Skeletal muscle satellite cell (primary cell): ENCODE data around the gene SCAF1.

Experiments used
- H3K27me3 ChIP-seq: 2 replicates; pipeline ENCODE4 v1.7.0; 2013; ENCODE audit warnings: low read length; ENCODE audit not compliant: control insufficient read depth, insufficient read depth
- H3K36me3 ChIP-seq: 2 replicates; pipeline ENCODE4 v1.7.0; 2013; ENCODE audit warnings: mild to moderate bottlenecking, control low read depth, low read length; ENCODE audit not compliant: insufficient read depth
- H3K4me1 ChIP-seq: 2 replicates; pipeline ENCODE4 v1.7.0; 2013; ENCODE audit warnings: low read length; ENCODE audit not compliant: control insufficient read depth, insufficient read depth
- H3K4me2 ChIP-seq: 2 replicates; pipeline ENCODE4 v1.7.0; 2013; ENCODE audit warnings: mild to moderate bottlenecking, low read length
- H3K4me3 ChIP-seq: 2 replicates; pipeline ENCODE4 v1.7.0; 2013; ENCODE audit warnings: low read length
- H3K9ac ChIP-seq: 2 replicates; pipeline ENCODE4 v1.7.0; 2013; ENCODE audit warnings: mild to moderate bottlenecking, low read depth, low read length, moderate library complexity
- H3K9me3 ChIP-seq: replicated peaks from 2 replicates; pipeline ENCODE4 v1.7.0; 2013; ENCODE audit warnings: mild to moderate bottlenecking, control low read depth, low read length

The SCAF1 gene

DNA sequence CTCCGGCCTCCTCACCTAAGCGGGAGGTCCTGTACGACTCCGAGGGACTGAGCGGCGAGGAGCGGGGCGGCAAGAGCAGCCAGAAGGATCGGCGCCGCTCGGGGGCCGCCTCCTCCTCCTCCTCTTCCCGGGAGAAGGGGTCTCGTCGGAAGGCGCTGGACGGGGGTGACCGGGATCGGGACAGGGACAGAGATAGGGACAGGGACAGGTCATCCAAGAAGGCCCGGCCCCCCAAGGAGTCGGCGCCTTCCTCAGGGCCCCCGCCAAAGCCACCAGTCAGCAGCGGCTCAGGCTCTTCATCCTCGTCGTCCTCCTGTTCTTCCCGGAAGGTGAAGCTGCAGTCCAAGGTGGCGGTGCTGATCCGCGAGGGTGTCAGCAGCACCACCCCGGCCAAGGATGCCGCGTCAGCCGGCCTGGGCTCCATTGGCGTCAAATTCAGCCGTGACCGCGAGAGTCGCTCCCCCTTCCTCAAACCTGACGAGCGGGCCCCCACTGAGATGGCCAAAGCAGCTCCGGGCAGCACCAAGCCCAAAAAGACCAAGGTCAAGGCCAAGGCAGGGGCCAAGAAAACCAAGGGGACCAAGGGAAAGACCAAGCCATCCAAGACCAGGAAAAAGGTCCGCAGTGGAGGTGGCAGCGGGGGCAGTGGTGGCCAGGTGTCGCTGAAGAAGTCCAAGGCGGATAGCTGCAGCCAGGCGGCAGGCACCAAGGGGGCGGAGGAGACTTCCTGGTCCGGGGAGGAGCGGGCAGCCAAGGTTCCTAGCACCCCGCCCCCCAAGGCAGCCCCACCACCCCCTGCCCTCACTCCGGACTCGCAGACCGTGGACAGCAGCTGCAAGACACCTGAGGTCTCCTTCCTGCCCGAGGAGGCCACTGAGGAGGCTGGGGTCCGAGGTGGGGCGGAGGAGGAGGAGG, 10.8 kb downstream of the SCAF1 start:
- no peak overlapping the region for H3K9ac ChIP-seq
- no peak overlapping the region for H3K4me2 ChIP-seq
- peaks cover 66% of the 10 kb centered on the region for H3K36me3 ChIP-seq
- H3K4me3 ChIP-seq = no peak overlapping the region
- no peaks in the 10 kb centered on the region for H3K9me3 ChIP-seq
- no peaks in the 10 kb centered on the region for H3K27me3 ChIP-seq
- H3K4me1 ChIP-seq = no peaks in the 10 kb centered on the region

DNA sequence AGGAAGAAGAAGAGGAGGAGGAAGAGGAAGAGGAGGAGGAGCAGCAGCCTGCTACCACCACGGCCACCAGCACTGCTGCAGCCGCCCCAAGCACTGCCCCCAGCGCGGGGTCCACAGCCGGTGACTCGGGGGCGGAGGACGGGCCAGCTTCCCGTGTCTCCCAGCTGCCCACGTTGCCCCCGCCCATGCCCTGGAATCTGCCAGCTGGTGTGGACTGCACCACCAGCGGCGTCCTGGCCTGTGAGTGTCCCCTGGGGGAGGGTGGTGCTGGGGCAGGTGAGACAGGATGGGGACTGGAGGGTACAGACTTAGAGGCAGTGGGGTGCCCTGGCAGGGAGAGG, 11.4 kb downstream of the SCAF1 start:
- Histone ChIP-seq H3K9me3 (no peaks in the 10 kb centered on the region), H3K4me1 (no peaks in the 10 kb centered on the region), H3K4me3 (no peak overlapping the region), H3K27me3 (no peaks in the 10 kb centered on the region), H3K9ac (no peak overlapping the region), H3K4me2 (no peak overlapping the region), H3K36me3 (peaks cover 71% of the 10 kb centered on the region)

DNA sequence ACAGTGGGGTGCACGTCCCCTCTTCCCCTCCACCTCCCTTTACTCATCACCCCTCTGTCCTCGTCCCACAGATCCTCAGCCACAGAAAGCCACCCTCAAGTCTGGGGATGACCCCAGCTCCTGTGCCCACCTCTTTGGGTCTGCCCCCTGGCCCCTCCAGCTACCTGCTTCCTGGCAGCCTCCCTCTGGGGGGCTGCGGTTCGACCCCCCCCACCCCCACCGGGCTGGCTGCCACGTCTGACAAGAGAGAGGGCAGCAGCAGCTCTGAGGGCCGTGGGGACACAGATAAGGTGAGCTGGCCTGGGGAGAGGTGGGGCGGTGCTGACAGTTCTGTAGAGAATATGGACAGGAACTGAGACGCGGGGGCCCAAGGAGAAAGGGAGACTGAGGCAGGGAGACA, 12.6 kb downstream of the SCAF1 start:
- Histone ChIP-seq H3K4me3 (no peak overlapping the region), H3K9me3 (no peaks in the 10 kb centered on the region), H3K4me1 (no peaks in the 10 kb centered on the region), H3K36me3 (peaks cover 75% of the 10 kb centered on the region), H3K27me3 (no peaks in the 10 kb centered on the region), H3K9ac (no peak overlapping the region), H3K4me2 (no peak overlapping the region)

DNA sequence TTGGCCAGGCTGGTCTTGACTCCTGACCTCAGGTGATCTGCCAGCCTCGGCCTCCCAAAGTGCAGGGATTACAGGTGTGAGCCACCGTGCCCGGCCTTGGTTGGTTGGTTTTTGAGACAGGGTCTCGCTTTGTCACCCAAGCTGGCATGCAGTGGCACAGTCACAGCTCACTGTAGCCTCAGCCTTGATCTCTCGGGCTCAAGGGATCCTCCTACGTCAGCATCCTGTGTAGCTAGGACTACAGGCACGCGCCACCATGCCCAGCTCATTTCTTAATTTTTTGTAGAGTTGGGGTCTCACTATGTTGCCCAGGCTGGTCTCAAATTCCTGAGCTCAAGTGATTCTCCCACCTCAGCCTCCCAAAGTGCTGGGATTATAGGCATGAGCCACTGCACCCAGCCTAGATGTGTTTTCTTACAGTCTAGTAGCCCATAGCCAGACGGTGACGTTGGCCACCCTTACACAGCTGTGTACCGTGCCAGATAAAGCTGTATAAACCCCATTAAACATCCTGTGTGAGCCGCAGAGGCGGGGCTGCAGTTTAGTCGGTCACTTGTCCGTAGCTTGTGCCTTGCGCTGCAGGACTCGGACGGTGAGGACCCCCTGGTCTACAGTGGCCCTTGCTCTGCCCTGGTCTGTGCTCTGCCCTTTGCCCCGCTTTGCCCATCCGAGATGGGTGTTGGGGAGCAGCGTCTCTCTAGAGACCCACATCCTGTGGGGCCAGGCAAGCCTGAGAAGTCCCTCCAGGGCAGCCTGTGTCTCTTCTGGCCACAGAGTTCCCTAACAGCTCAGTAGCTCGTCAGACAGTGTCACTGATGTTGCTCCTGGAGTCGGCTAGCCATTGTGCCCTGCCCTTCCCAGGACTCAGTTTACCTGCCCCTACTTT, 13.8 kb downstream of the SCAF1 start:
- H3K27me3 ChIP-seq = no peaks in the 10 kb centered on the region
- H3K36me3 ChIP-seq = peaks cover 77% of the 10 kb centered on the region
- H3K4me2 ChIP-seq = no peak overlapping the region
- no peaks in the 10 kb centered on the region for H3K9me3 ChIP-seq
- H3K4me1 ChIP-seq = no peaks in the 10 kb centered on the region
- H3K9ac ChIP-seq = no peak overlapping the region
- H3K4me3 ChIP-seq = no peak overlapping the region

GRCh38 chr19:49656456-49657109, 14.6 kb downstream of the SCAF1 start:
- H3K4me2 ChIP-seq = no peak overlapping the region
- H3K27me3 ChIP-seq = no peaks in the 10 kb centered on the region
- no peak overlapping the region for H3K4me3 ChIP-seq
- peaks cover 81% of the 10 kb centered on the region for H3K36me3 ChIP-seq
- H3K9ac ChIP-seq = no peak overlapping the region
- H3K9me3 ChIP-seq = no peaks in the 10 kb centered on the region
- no peaks in the 10 kb centered on the region for H3K4me1 ChIP-seq

GRCh38 chr19:49657493-49658138, 15.6 kb downstream of the SCAF1 start:
- H3K36me3 ChIP-seq = peaks cover 86% of the 10 kb centered on the region
- no peaks in the 10 kb centered on the region for H3K9me3 ChIP-seq
- no peak overlapping the region for H3K4me3 ChIP-seq
- no peak overlapping the region for H3K9ac ChIP-seq
- H3K4me1 ChIP-seq = no peaks in the 10 kb centered on the region
- H3K4me2 ChIP-seq = no peak overlapping the region
- H3K27me3 ChIP-seq = no peaks in the 10 kb centered on the region

GRCh38 chr19:49658139-49658517, 16.1 kb downstream of the SCAF1 start:
- Histone ChIP-seq H3K4me1 (no peaks in the 10 kb centered on the region), H3K4me3 (no peak overlapping the region), H3K4me2 (no peak overlapping the region), H3K27me3 (no peaks in the 10 kb centered on the region), H3K36me3 (peaks cover 87% of the 10 kb centered on the region), H3K9ac (no peak overlapping the region), H3K9me3 (no peaks in the 10 kb centered on the region)

DNA sequence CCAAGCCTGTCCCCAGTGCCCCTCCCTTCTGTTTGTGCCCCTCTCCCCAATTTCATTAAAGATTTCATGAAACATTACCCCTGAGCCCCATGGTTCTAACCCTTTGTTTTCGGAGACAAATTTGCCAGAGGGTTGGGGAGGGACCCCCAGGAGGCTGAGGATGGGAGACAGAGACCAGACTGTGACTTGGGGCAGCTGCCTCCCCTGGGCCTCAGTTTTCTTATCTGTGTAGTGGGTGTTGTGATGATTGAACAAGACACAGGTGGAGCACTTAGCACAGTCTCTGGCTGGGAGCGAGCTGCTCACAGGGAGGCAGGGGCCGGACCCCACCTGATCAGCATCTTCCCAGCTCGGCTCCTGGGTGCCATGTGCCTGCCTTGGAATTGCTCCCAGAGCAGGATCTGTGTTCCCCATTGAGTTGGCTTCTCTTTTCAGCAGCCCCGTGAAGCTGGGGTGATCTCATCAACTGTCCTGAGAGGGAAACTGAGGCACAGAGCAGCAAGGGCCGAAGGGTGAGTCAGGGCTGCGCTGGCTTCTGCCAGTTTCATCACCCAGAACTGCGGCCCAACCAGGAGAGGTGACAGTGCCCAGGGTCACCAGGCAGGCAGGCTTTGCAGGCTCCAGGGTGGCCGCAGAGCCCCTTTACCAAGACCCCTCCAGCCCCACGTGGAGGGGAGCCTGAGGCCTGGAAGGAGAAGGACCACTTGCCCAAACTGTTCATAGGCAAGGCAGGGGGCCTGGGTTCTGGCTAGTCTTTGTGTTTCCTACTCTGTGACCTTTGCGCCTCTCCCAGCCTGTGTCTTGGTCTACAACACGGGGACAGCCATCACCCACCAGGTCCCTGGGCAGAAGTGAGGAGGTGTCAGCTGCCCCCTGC, 16.8 kb downstream of the SCAF1 start:
- H3K9ac ChIP-seq = no peak overlapping the region
- no peaks in the 10 kb centered on the region for H3K9me3 ChIP-seq
- H3K36me3 ChIP-seq = peaks cover 83% of the 10 kb centered on the region
- no peaks in the 10 kb centered on the region for H3K27me3 ChIP-seq
- no peak overlapping the region for H3K4me2 ChIP-seq
- no peak overlapping the region for H3K4me3 ChIP-seq
- H3K4me1 ChIP-seq = peaks cover under 1% of the 10 kb centered on the region

DNA sequence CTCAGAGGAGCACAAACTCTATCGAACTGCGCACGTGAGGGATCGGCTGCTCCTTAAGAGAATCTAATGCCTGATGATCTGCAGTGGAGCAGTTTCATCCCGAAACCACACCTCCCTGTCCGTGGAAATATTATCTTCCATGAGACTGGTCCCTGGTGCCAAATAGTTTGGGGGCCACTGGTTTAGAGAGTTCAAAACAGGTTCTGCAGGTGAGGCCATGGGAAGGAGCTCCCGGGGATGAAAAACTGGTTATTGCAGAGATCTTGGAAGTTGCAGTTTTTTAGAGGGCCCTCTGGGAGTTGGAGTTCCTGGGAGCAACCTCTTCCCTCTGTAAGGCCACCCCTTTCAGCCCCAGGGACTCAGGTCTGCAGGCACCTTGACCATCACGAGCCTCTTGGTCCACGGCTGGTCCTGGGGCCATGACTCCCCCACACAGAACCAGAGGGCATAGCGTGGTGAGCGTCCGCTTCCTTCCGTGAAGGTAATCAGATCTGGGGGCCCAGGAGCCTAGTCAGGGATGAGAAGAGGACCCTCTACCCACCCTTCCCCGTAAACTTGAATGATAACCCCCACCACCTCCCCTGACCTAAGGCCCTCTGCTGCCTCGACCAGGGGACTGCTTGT, 18.4 kb downstream of the SCAF1 start:
- H3K4me3 ChIP-seq = no peak overlapping the region
- H3K9ac ChIP-seq = no peak overlapping the region
- H3K27me3 ChIP-seq = no peaks in the 10 kb centered on the region
- H3K4me1 ChIP-seq = peaks cover 5% of the 10 kb centered on the region
- no peaks in the 10 kb centered on the region for H3K9me3 ChIP-seq
- H3K4me2 ChIP-seq = no peak overlapping the region
- H3K36me3 ChIP-seq = peaks cover 69% of the 10 kb centered on the region

GRCh38 chr19:49662011-49662410, 20.0 kb downstream of the SCAF1 start:
- Histone ChIP-seq H3K9ac (no peak overlapping the region), H3K9me3 (no peaks in the 10 kb centered on the region), H3K4me3 (no peak overlapping the region), H3K27me3 (no peaks in the 10 kb centered on the region), H3K36me3 (peaks cover 55% of the 10 kb centered on the region), H3K4me2 (no peak overlapping the region), H3K4me1 (peaks cover 15% of the 10 kb centered on the region)
